ENCODE data around the gene PNMA8A.
"Not testable (repeated sequence)": the region's sequence is repeated elsewhere in the genome, so short reads cannot be mapped to it uniquely, and the experiment has no call there.

PNMA8A gene, protein sequence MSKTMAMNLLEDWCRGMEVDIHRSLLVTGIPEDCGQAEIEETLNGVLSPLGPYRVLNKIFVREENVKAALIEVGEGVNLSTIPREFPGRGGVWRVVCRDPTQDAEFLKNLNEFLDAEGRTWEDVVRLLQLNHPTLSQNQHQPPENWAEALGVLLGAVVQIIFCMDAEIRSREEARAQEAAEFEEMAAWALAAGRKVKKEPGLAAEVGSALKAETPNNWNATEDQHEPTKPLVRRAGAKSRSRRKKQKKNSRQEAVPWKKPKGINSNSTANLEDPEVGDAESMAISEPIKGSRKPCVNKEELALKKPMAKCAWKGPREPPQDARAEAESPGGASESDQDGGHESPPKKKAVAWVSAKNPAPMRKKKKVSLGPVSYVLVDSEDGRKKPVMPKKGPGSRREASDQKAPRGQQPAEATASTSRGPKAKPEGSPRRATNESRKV

GRCh38 chr19:46471116-46471733, at the start of gene PNMA8A:
TSS of gene PNMA8A (minus strand) at chr19:46471563. CDS start at chr19:46471035, 528 bp downstream.
- DNase-seq (ENCODE audit: low read depth), result no peak

GRCh38 chr19:46520616-46521015, 49.3 kb upstream of the PNMA8A start:
- no peak for DNase-seq (ENCODE audit: low read depth)

GRCh38 chr19:46517471-46517870, 46.1 kb upstream of the PNMA8A start:
- no peak for DNase-seq (ENCODE audit: low read depth)

DNA sequence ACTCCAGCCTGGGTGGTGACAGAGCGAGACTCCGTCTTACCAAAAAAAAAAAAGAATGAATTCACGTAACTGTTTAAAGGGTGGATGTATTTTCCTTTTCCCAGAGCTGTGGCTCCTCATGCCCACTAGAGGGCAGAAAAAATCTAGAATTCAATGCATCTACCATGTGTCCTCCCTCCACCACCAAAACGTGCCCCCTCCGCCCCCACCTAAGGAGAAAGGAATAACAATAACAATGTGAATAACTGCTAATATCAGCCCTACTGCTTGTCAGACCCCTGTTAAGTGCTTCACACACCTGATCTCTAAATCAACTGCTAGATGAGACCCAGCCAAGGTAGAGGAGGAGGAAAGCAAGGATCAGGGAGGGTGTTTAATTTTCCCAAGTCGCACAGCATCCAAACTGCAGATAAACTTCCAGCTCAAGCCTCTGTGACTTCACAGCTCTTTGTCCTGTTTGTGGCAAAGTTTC, 44.6 kb upstream of the PNMA8A start:
- peak; percentile 33 for DNase-seq (ENCODE audit: low read depth)

GRCh38 chr19:46515290-46515609, 43.9 kb upstream of the PNMA8A start:
- DNase-seq (ENCODE audit: low read depth), result no peak

GRCh38 chr19:46514589-46515289, 43.4 kb upstream of the PNMA8A start:
- DNase-seq (ENCODE audit: low read depth), result no peak

DNA sequence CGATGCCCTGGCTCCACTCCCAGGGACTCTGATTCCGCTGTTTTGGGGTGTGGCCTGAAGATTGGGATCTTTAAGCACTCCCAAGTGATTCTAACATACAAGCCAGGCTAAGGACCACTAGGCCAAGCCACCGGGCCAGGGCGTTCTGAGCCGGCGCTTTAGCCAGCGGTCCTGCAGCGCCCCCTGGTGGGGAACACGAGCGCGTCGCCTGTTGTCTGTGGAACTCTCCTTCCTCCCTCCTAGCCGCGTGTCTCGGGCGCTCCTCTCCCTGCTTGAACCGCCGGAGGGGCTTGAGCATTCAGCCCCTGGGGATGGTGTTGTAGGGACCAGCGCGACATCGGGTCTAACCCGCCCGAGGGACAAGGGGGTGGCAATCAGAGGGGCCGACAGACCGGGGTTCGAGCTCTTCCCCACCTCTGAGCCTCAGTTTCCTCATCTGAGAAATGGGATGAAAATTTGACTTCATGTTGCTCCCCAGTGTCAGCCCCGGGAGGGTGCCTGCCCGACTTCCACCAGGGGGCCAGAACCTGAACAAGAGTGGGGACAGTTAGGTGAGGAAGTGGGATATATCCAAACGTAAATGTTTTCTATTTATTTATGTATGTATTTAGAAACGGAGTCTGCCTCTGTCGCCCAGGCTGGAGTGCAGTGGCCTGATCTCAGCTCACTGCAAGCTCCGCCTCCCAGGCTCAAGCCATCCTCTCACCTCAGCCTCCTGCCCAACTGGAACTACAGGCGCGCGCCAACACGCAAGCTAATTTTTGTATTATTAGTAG, 42.3 kb upstream of the PNMA8A start:
- peak; percentile 84 for DNase-seq (ENCODE audit: low read depth)

DNA sequence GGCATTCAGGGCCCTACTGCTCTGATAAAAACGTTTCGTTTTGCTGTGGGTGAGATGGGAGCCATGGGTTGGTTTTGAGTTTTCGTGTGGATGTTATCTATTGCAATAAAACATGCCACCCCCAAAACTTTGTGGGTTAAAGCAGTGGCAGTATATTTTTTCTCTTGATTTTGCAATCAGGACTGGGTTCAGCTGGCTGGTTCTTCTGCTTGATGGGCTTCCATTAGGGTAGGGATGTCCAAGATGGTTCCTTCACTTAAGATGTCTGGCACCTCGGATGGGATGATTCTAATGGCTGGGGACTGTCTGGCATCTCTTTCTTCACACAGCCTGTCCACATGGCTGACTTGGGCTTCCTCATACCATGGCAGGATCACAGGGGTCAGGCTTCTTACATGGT, 39.9 kb upstream of the PNMA8A start:
- DNase-seq (ENCODE audit: low read depth), result no peak

DNA sequence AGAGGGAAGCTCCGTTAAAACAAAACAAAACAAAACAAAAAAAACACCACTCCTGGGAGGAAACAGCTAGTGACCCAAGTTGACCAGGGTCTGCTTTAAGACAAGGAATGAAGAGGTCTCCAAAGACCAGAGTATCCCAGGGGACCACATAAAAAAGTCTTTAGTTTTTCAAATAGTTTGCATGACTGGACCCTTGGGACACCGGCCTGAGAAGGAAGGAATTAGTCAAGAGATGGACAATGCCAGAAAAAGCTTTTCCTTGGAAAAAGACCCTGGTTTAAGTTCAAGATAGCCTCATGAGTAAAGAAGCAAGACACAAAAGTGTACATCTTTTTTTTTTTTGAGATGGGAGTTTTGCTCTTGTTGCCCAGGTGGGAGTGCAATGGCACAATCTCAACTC, 36.8 kb upstream of the PNMA8A start:
- DNase-seq (ENCODE audit: low read depth), result no peak

- no peak for DNase-seq (ENCODE audit: low read depth)
These were observed 32.6 kb upstream of the PNMA8A start for GRCh38 chr19:46503848-46504453.

GRCh38 chr19:46502891-46503290, 31.5 kb upstream of the PNMA8A start:
- DNase-seq (ENCODE audit: low read depth), result no peak

- DNase-seq (ENCODE audit: low read depth), result no peak
These were observed 28.3 kb upstream of the PNMA8A start for GRCh38 chr19:46499692-46500091.

DNA sequence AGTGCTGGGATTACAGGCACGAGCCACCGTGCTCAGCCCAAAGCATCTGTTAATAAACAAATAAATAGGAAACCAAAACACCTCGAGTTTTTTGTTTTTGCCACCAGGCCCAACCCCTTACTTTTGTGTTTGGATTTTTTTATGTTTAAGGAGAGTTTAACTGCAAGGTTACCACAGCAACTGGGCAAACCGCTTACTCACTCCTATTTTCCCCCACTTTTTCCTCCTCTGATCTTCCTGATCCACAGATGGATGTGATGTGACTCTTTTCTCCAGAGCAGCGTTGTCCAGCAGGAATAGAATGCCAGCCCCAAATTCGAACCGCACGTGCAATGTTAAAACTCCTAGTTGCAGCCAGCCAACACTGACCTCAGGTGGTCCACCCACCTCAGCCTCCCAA, 26.4 kb upstream of the PNMA8A start:
- DNase-seq (ENCODE audit: low read depth), result no peak

GRCh38 chr19:46496886-46497285, 25.5 kb upstream of the PNMA8A start:
- DNase-seq (ENCODE audit: low read depth), result not testable (repeated sequence)

GRCh38 chr19:46496304-46496703, 24.9 kb upstream of the PNMA8A start:
- no peak for DNase-seq (ENCODE audit: low read depth)

- DNase-seq (ENCODE audit: low read depth), result peak; percentile 22
These were observed 24.4 kb upstream of the PNMA8A start, which contains the start of gene PNMA8B for GRCh38 chr19:46495786-46496099. TSS of gene PNMA8B (minus strand) at chr19:46495867. CDS start at chr19:46495465, 402 bp downstream.

DNA sequence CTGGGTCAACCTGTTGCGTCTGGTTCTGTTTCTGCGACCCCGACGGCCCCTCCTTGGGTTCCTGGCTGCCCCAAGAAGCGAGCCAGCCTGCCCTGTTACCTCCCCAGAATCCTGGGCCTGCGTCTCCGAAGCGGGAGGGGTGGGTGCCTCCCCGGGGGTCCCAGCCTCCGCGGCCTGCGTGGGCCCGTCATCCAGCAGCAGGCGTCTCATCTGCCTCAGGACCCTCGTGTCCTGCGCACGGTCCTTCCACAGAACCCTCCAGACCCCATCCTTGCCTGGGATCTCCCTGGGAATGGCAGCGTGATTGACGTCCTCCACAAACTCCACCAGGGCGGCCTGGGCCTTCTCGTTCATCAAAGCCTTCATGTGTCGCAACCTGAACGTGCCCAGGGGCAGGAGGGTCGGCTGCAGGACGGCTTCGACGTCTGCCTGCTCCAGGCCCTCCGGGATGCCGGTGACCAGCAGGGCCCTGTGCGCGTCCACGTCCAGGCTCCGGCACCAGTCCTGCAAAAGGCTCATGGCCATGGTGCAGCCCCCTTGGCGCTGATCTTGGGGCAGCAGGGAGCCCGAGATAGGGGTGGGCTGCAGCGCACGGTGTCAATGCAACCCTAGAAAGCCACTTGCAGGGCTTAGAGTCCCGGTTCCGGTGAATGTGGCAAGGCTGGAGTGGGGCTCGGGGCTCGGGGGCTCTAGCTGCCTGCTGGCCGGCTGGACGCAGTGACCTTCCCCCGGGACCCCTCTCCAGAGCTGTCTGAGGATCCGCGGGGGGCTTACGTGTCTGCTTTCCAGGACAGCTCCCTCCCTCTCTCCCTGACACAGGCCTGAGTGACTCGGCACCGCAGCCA, 23.8 kb upstream of the PNMA8A start:
- DNase-seq (ENCODE audit: low read depth), result no peak

DNA sequence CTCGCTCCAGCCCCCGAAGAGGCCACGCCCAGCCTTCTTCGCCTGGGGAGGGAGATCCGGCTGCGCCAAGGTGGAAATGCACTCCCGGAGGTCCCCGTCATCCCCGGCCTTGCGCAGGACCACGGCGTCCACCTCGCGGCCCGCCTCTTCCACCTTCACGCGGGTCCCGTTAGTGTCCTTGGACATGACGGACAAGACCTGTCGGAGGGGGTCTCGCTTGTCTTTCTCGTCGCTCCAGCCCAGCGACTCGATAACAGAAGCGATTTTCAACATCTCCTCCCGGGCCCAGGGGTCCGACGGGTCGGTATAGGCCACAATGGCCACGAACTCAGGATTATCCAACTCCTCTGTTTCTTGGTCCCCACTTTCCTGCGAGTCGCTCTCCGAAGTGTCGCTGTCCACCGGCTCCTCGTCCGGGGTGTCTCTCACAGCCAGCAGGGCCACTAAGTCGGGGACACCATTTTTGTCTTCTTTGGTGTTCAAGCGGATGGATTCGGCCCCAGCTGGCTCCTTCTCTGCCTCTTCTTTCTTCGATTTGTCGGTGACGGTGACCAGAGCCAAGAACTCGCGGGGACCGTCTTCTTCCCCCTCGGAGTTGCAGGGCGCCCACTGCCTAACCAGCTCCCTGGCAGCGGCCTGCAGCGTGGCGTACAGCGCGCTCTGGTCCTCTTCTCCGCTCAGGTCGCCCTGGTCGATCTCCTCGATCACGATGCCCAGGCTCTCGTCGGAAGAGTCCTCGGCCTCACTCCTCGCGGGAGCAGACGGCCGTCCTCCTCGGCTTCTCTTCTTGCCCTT, 23.0 kb upstream of the PNMA8A start:
- no peak for DNase-seq (ENCODE audit: low read depth)

DNA sequence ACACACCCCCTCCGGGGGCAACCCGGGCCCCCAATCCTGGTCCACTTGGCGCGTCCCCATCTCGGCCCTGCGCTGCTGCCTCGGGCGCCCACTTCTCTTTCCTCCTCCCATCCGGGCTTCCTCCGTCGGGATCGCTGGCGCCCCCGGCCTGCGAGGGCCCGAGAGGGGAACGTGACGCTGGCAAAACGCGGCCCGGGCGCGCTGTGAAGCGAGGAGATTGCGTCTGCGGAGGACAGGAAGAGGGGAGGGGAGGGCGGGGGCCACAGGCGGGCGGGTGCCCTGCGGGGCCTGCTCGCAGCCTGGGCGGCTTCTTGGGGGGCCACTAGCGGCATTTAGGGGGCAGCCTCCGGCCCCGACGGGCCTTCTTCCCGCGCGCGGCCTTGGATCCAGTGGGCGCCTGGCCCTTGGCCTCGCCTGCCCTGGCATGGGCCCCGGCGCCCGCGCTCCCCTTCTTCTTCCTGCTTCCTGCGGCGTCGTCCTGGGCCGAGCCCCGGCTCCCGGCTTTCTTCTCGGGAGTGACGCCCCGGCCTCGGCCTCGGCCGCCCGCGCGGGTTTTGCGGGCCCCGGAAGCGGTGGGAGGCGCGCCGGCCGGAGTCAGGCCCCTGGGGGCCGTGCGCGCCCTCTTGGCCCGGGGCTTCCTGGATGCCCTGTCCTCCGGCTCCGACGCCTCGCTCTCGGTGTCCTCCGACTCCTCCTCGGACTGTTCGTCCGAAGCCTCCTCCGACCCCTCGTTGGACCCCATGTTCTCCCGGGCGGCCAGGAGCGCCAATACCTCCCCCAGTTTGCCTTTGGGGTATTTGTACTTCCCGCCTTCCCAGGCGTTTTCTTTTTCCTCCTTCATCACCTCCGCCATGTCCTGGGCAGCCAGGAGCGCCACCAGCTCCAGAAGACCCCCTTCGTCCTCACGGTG, 22.1 kb upstream of the PNMA8A start:
- DNase-seq (ENCODE audit: low read depth), result peak; percentile 26
